Measurements from ENCODE around the gene NPHP4. TPM values are rescaled to one million over a fixed set of nuclear protein-coding genes. Genes with fewer than 3 reads are reported as not detected.

Gene NPHP4
- total RNA-seq, 2 experiments from 2014 or later, result 13.4 to 24.2 TPM

GRCh38 chr1:5995871-5996630, 3.8 kb upstream of the NPHP4 start:
- POLR2A ChIA-PET, result no interaction called here
- BruUV-seq (replicated peaks), result no TSS peak
- H3K79me2 ChIP-seq (ENCODE audit: insufficient read depth, low read depth, low read length), result peaks cover 12% of the 10 kb centered on the region

DNA sequence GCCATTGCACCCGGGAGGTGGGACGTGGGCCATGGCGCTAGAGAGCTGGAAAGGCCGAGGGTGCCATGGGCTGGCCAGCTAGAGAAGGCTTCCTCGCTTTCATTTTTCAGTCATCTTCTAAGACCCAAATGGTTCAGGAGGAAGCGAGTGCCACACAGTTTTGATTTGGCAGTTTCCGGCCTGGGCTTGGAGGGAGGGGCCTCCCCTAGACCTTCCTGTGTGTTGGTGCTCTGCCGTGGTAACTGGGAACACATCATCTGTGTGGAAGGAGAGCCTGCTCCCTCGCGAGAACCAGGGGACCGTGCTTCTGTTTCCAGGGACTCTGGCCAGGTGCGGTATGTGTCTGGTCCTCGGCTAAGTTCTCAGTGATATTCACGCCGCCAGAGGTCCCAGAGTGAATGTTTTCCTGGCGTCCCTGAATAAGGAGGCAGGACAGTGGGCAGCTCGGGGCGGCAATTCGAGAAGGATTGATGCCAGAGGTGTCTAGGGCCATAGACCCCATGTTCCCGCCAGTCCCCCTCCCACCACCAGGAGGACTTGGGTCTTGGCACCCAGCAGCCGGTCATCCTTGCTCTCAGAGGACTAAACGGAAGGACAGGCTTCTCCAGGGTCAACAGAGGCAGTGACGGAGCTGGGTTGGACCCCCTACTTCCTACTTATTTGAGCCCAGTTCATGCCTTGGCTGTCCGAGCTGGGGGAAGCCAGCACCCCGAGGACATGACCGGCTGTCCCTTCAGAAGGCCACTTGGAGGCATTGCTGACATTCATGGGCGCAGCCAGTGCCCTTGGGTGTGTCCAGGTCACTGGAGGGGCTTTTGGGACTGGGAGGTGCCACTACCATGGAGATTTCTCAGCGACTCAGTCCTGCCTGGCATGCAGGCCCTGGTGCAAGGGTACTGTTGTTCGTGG, 2.7 kb upstream of the NPHP4 start:
- Histone ChIP-seq H3K4me1 (ENCODE audit: insufficient read depth, low read length, poor library complexity, severe bottlenecking) (peaks cover 20% of the 10 kb centered on the region), H4K20me1 (ENCODE audit: insufficient read depth, low read length) (no peaks in the 10 kb centered on the region), H3K4me2 (ENCODE audit: low read length) (peak overlapping the region; percentile 96), H3K4me3 (ENCODE audit: low read depth, low read length, poor library complexity, severe bottlenecking) (peak overlapping the region; percentile 91), H3K79me2 (ENCODE audit: insufficient read depth, low read depth, low read length) (peaks cover 12% of the 10 kb centered on the region), H3K27ac (ENCODE audit: low read depth, low read length, poor library complexity, severe bottlenecking) (no peak overlapping the region), H3K36me3 (ENCODE audit: insufficient read depth, low read length) (no peaks in the 10 kb centered on the region), H3K9me2 (ENCODE audit: insufficient read depth, low read length) (no peaks in the 10 kb centered on the region), H2AFZ (ENCODE audit: low read length) (no peak overlapping the region), H3K9me3 (ENCODE audit: low read length) (no peaks in the 10 kb centered on the region)
- BruUV-seq (replicated peaks), result no TSS peak
- ChIA-PET POLR2A (interaction anchor here (2.9 kb wide), 1 partner anchor 31 kb away, joined by 9 read pairs; no protein-coding TSS in a partner anchor), CTCF (ENCODE audit: unreplicated experiment) (interaction anchor here (0.6 kb wide), 1 partner anchor 1257 kb away, joined by 8 read pairs; no protein-coding TSS in a partner anchor)
- TF ChIP-seq EZH2phosphoT487 (IDR thresholded peaks at IDR 0.05; ENCODE audit: borderline replicate concordance, low read depth, low read length), result no peak
- TF ChIP-seq, protein P1, sequence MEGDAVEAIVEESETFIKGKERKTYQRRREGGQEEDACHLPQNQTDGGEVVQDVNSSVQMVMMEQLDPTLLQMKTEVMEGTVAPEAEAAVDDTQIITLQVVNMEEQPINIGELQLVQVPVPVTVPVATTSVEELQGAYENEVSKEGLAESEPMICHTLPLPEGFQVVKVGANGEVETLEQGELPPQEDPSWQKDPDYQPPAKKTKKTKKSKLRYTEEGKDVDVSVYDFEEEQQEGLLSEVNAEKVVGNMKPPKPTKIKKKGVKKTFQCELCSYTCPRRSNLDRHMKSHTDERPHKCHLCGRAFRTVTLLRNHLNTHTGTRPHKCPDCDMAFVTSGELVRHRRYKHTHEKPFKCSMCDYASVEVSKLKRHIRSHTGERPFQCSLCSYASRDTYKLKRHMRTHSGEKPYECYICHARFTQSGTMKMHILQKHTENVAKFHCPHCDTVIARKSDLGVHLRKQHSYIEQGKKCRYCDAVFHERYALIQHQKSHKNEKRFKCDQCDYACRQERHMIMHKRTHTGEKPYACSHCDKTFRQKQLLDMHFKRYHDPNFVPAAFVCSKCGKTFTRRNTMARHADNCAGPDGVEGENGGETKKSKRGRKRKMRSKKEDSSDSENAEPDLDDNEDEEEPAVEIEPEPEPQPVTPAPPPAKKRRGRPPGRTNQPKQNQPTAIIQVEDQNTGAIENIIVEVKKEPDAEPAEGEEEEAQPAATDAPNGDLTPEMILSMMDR (conservative IDR thresholded peaks at IDR 0.05; ENCODE audit: low read length), result no peak
- intact Hi-C loops (cut with micrococcal nuclease; ENCODE audit: unreplicated experiment), result no loop called here
- no peak for DNase-seq (ENCODE audit: low spot score)

More at GRCh38 chr1:5995871-5996630, 3.8 kb upstream of the NPHP4 start:
- H3K4me2 ChIP-seq (ENCODE audit: low read length), result no peak overlapping the region
- DNase-seq (ENCODE audit: low spot score), result no peak
- H3K4me3 ChIP-seq (ENCODE audit: low read depth, low read length, poor library complexity, severe bottlenecking), result no peak overlapping the region
- no peaks in the 10 kb centered on the region for H3K36me3 ChIP-seq (ENCODE audit: insufficient read depth, low read length)
- peaks cover 3% of the 10 kb centered on the region; the same call in 1 of the 2 replicates for H4K20me1 ChIP-seq (ENCODE audit: insufficient read depth, low read length)
- H3K4me1 ChIP-seq (ENCODE audit: insufficient read depth, low read length, poor library complexity, severe bottlenecking), result peaks cover 14% of the 10 kb centered on the region
- TF ChIP-seq EZH2phosphoT487 (IDR thresholded peaks at IDR 0.05; ENCODE audit: borderline replicate concordance, low read depth, low read length), result no peak
- TF ChIP-seq, protein P1 (conservative IDR thresholded peaks at IDR 0.05; ENCODE audit: low read length), result no peak
- intact Hi-C loops (cut with micrococcal nuclease; ENCODE audit: unreplicated experiment), result no loop called here
- no peaks in the 10 kb centered on the region for H3K9me3 ChIP-seq (ENCODE audit: low read length)
- CTCF ChIA-PET (ENCODE audit: unreplicated experiment), result no interaction called here
- no peak overlapping the region for H3K27ac ChIP-seq (ENCODE audit: low read depth, low read length, poor library complexity, severe bottlenecking)
- no peak overlapping the region for H2AFZ ChIP-seq (ENCODE audit: low read length)
- no peaks in the 10 kb centered on the region for H3K9me2 ChIP-seq (ENCODE audit: insufficient read depth, low read length)
